Transverse colon (tissue), 4 donors: ENCODE results near the gene KLF11.

Experiments
- EP300 ChIP-seq: sonication (generic); formaldehyde crosslinking; IDR thresholded peaks from one replicate; pipeline ENCODE4 v1.6.1; 2017; ENCODE audit warnings: antibody characterized with exemption, low read depth
- POLR2A ChIP-seq: fragments of 450-650 bp; IDR thresholded peaks from one replicate; pipeline ENCODE4 v1.6.1; 2016; ENCODE audit warnings: antibody characterized with exemption, mild to moderate bottlenecking, moderate library complexity
- POLR2AphosphoS5 ChIP-seq, 3 donors: sonication (generic); formaldehyde crosslinking; IDR thresholded peaks; one replicate each; pipeline ENCODE4 v1.6.1; 2016; ENCODE audit warnings: antibody characterized with exemption in 3 of 3
- TF ChIP-seq, protein P1 (sequence below), 5 experiments: fragments of 200-600 bp in 3 of 5; fragments of 450-650 bp in 2 of 5; sonication (generic) in 3 of 5; IDR thresholded peaks; 1 replicate in 2 of 5; 2 replicates in 3 of 5; pipeline ENCODE4 v1.5.1; 2016 to 2017; ENCODE audit warnings: antibody characterized with exemption in 5 of 5, inconsistent platforms in 3 of 5, mild to moderate bottlenecking in 2 of 5, moderate library complexity in 1 of 5

DNA sequence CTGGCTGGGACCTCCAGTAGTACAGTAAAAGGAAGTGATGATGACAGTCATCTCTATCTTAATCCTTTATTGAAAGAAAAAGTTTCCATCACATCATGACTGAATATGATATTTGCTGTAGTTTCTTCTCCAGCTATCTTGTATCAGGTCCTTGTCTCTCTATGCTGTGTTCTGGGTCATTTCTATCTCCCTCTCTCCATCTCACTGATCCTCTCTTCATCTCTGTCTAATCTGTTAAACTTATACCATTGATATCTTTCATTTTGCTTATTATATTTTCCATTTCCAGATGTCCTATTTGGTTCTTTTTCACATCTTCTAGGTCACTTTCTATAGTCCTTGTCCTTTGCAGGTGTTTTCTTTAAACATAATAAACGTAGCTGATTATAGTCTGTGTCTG, 24.5 kb downstream of the KLF11 start:
- no peak for TF ChIP-seq POLR2A
- TF ChIP-seq, protein P1, sequence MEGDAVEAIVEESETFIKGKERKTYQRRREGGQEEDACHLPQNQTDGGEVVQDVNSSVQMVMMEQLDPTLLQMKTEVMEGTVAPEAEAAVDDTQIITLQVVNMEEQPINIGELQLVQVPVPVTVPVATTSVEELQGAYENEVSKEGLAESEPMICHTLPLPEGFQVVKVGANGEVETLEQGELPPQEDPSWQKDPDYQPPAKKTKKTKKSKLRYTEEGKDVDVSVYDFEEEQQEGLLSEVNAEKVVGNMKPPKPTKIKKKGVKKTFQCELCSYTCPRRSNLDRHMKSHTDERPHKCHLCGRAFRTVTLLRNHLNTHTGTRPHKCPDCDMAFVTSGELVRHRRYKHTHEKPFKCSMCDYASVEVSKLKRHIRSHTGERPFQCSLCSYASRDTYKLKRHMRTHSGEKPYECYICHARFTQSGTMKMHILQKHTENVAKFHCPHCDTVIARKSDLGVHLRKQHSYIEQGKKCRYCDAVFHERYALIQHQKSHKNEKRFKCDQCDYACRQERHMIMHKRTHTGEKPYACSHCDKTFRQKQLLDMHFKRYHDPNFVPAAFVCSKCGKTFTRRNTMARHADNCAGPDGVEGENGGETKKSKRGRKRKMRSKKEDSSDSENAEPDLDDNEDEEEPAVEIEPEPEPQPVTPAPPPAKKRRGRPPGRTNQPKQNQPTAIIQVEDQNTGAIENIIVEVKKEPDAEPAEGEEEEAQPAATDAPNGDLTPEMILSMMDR (IDR thresholded peaks at IDR 0.05): no peak
- TF ChIP-seq POLR2AphosphoS5 (IDR thresholded peaks at IDR 0.05): no peak
- TF ChIP-seq EP300: no peak
